Neuron (in vitro differentiated cells): Measurements from ENCODE around the gene ZC2HC1B.

Source experiments
- H2AFZ ChIP-seq: one replicate; pipeline ENCODE4 v1.6.1; 2013; ENCODE audit warnings: low read depth, mild to moderate bottlenecking, inconsistent platforms, low read length, moderate library complexity
- H3K27me3 ChIP-seq: one replicate; pipeline ENCODE4 v1.6.1; 2013; ENCODE audit warnings: low read length; ENCODE audit not compliant: insufficient read depth
- H3K36me3 ChIP-seq: one replicate; pipeline ENCODE4 v1.6.1; 2013; ENCODE audit warnings: low read length; ENCODE audit not compliant: insufficient read depth
- H3K4me1 ChIP-seq: one replicate; pipeline ENCODE4 v1.6.1; 2013; ENCODE audit warnings: low read length; ENCODE audit not compliant: insufficient read depth
- H3K4me3 ChIP-seq: 2 replicates; pipeline ENCODE4 v1.5.1; 2013; ENCODE audit warnings: mild to moderate bottlenecking, low read length, moderate library complexity
- H3K9me3 ChIP-seq: one replicate; pipeline ENCODE4 v1.6.1; 2013; ENCODE audit warnings: low read length

The ZC2HC1B gene

DNA sequence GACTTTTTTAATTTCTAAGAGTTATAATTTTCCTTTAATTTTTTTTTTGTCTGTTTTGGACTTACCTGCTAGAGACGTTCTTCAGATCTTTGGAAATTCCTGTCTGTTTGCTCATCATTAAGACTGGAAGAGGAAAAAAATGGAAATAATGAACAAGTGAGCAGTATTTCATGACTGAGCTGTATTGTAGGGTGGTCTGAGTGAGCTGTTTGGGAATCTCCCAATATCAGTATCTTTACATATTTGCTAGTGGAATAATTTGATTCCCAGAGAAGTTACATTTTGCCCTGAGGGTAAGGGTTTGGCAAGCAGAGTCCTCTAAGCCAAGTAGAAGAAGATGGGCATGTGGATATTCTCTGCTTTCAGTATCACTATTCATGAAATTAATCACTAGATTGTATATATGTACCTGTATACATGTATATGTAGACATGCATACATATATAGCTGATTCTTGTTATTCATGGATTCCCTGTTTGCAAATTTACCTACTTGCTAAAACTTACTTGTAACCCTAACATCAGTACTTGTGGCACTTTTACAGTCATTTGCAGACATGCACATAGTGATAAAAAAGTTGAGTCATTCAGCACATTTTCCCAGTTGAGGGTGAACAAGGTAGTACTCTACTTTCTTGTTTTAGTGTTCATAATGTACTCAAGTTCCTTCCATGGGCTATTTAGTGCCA lies 13.5 kb downstream of the ZC2HC1B start:
- Histone ChIP-seq H3K36me3 (no peaks in the 10 kb centered on the region), H3K4me3 (no peak overlapping the region), H3K4me1 (no peaks in the 10 kb centered on the region), H3K9me3 (peaks cover 3% of the 10 kb centered on the region), H2AFZ (no peak overlapping the region), H3K27me3 (no peaks in the 10 kb centered on the region)

DNA sequence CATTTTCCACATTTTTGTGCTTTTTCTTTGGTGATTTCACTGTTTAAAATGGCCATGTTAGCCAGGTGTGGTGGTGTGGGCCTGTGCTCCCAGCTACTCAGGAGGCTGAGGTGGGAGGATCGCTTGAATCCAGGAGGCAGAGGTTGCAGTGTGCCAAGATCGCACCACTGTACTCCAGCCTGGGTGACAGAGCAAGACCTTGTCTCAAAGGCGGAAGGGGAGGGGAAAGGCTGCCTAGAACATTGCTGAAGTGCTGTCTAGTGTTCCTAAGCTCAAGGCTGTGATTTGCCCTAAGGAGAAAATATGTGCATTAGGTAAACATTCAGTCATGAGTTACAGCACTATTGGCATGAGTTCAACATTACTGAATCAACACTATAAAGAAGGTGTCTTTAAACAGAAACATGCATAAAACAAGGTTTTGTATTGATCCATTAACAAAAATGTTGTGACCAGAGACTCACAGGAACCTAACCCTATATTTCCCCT lies 14.0 kb downstream of the ZC2HC1B start:
- Histone ChIP-seq H3K36me3 (no peaks in the 10 kb centered on the region), H3K4me3 (no peak overlapping the region), H2AFZ (no peak overlapping the region), H3K27me3 (no peaks in the 10 kb centered on the region), H3K4me1 (no peaks in the 10 kb centered on the region), H3K9me3 (peaks cover 3% of the 10 kb centered on the region)

DNA sequence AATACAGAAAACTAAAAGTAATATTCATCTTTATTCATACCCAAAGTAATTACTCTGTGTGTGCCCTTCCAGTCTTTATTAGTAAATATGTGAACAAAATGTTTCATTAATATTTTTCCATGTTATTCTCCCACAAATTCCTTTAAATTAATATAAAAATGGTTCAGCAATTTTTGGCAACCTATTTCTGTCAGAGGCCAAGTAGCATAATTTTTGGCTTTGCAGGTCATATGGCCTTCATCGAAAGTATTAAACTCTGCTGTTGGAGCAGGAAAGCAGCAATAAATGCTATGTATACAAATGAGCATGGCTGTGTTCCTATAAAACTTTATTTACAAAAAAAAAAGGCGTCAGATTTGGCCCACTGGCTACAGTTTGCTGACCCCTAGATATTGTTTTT lies 16.1 kb downstream of the ZC2HC1B start:
- Histone ChIP-seq H3K9me3 (peaks cover 3% of the 10 kb centered on the region), H3K4me3 (no peak overlapping the region), H3K27me3 (no peaks in the 10 kb centered on the region), H3K4me1 (no peaks in the 10 kb centered on the region), H2AFZ (no peak overlapping the region), H3K36me3 (no peaks in the 10 kb centered on the region)

DNA sequence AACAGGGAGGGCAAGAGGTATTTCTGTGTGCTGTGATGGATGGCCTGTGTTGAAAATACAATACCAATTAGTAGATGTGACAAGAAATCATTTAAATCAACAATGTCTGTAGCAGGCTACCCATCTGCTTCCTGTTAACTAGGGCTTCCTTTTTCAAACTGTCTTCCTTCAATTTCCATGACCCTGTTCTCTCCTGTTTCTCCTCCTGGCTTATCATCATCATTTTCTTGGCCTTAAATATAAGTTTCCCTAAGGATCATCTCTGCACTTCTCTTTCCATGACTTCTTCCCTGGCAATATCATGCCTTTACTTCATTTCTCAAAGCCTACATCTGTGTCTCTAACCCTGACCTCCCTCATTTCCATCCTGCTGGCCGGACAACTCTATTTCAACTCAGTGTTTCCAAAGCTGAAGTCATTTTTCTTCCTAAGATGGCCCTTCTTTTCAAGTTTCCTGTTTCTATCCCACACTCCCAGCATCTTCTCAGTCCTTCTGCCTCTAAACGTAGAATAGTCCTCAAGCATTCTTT lies 18.2 kb downstream of the ZC2HC1B start:
- no peaks in the 10 kb centered on the region for H3K36me3 ChIP-seq
- no peaks in the 10 kb centered on the region for H3K4me1 ChIP-seq
- no peak overlapping the region for H3K4me3 ChIP-seq
- no peak overlapping the region for H2AFZ ChIP-seq
- peaks cover 3% of the 10 kb centered on the region for H3K9me3 ChIP-seq
- no peaks in the 10 kb centered on the region for H3K27me3 ChIP-seq

- H3K4me1 ChIP-seq, result no peaks in the 10 kb centered on the region
- H3K9me3 ChIP-seq, result no peaks in the 10 kb centered on the region
- H3K27me3 ChIP-seq, result no peaks in the 10 kb centered on the region
- H2AFZ ChIP-seq, result no peak overlapping the region
- H3K4me3 ChIP-seq, result no peak overlapping the region
- no peaks in the 10 kb centered on the region for H3K36me3 ChIP-seq
Observed at GRCh38 chr6:143884216-143884900, 20.1 kb downstream of the ZC2HC1B start.

GRCh38 chr6:143885116-143885515 lies 20.8 kb downstream of the ZC2HC1B start:
- Histone ChIP-seq H3K36me3 (no peaks in the 10 kb centered on the region), H3K4me3 (no peak overlapping the region), H3K27me3 (no peaks in the 10 kb centered on the region), H3K9me3 (no peaks in the 10 kb centered on the region), H2AFZ (no peak overlapping the region), H3K4me1 (no peaks in the 10 kb centered on the region)

- Histone ChIP-seq H3K27me3 (no peaks in the 10 kb centered on the region), H3K36me3 (no peaks in the 10 kb centered on the region), H3K4me1 (peaks cover 7% of the 10 kb centered on the region), H3K9me3 (no peaks in the 10 kb centered on the region), H3K4me3 (no peak overlapping the region), H2AFZ (no peak overlapping the region)
Observed at GRCh38 chr6:143894655-143895054, 30.4 kb downstream of the ZC2HC1B start.

DNA sequence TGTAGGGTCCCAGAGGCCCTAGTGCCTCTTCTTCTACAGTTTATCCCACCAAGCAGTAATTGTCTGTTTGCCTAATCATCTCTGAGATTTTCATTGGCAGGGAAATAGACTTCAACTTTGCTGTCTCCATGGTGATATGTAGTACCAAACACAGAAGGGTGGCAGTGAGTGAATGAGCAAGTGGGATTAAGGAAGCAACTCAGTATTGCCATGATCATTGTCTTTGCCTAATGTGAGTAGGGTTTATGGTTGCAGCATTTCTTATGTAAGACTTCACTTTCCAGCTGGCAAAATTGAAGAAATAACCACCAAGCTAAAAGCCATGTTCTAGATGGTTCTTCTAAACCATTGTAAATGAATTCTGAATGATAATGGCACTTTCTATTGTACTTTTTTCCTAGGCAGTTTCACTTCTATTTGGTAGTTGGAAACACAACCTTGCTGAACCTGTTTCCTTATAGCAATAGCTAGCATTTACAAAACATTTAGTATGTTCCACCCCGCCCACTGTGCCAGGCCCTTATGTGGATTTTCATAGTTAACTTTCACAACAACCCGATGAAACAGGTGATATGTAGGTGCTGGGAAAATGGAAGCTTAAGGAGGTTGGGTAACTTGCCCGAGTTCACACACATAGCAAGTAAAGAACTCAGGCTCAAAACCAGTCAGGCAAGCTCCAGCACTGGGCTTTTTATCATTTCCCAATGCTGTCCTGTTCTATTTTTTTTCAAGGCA lies 32.0 kb downstream of the ZC2HC1B start:
- no peaks in the 10 kb centered on the region for H3K27me3 ChIP-seq
- no peak overlapping the region for H2AFZ ChIP-seq
- no peaks in the 10 kb centered on the region for H3K9me3 ChIP-seq
- H3K36me3 ChIP-seq, result no peaks in the 10 kb centered on the region
- H3K4me3 ChIP-seq, result no peak overlapping the region
- H3K4me1 ChIP-seq, result peaks cover 7% of the 10 kb centered on the region

GRCh38 chr6:143900358-143900757 lies 36.1 kb downstream of the ZC2HC1B start:
- no peaks in the 10 kb centered on the region for H3K9me3 ChIP-seq
- H3K4me1 ChIP-seq, result peaks cover 7% of the 10 kb centered on the region
- H3K27me3 ChIP-seq, result no peaks in the 10 kb centered on the region
- H2AFZ ChIP-seq, result no peak overlapping the region
- H3K4me3 ChIP-seq, result no peak overlapping the region
- H3K36me3 ChIP-seq, result no peaks in the 10 kb centered on the region

DNA sequence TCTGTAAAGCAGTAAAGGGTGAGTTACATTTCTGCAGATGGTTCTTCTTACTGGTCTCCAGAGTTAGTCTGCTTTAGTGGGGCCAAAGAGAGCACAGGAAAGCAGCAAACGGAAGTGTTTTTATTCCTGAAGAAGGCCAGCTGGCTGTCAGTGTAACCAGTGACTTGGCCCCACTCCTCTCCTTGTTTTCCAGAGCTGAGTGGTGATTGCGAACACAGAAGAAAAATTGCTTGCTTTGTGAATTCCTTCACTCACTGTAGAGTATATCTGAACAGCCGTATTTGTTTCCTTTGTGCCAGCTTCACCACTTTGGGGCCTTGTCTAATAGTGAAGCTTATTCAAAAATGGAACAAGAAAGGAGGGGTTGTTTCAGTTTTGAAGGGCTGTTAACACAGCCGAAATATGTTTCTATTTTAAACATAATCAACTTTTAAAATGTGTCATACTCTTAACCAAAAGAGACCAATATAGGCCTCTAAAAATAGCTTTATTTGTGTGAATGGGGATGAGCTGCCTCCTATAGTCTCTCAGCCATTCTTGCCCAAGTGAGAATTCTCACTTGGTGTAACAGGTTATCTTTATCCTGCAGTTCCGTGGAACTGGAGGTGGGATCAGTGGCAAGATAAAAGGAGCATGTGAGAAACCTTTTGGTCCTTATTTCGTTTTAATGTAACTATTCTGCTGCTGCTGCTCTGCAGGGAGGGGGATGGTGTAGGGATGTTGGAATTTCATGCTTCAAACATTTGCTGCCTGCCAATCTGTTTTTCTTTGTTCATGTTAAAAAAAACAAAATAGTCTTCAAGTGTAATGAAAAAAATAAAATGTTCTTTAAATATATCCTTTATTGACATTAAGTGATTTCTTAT lies 37.8 kb downstream of the ZC2HC1B start:
- Histone ChIP-seq H3K27me3 (no peaks in the 10 kb centered on the region), H3K4me3 (no peak overlapping the region), H3K9me3 (no peaks in the 10 kb centered on the region), H2AFZ (no peak overlapping the region), H3K4me1 (no peaks in the 10 kb centered on the region), H3K36me3 (no peaks in the 10 kb centered on the region)

GRCh38 chr6:143902827-143903226 lies 38.6 kb downstream of the ZC2HC1B start:
- Histone ChIP-seq H3K4me1 (no peaks in the 10 kb centered on the region), H2AFZ (no peak overlapping the region), H3K27me3 (no peaks in the 10 kb centered on the region), H3K4me3 (no peak overlapping the region), H3K36me3 (no peaks in the 10 kb centered on the region), H3K9me3 (no peaks in the 10 kb centered on the region)

- H3K4me3 ChIP-seq, result no peak overlapping the region
- no peaks in the 10 kb centered on the region for H3K4me1 ChIP-seq
- H3K27me3 ChIP-seq, result no peaks in the 10 kb centered on the region
- no peaks in the 10 kb centered on the region for H3K36me3 ChIP-seq
- H2AFZ ChIP-seq, result no peak overlapping the region
- H3K9me3 ChIP-seq, result no peaks in the 10 kb centered on the region
Observed at GRCh38 chr6:143911028-143911427, 46.8 kb downstream of the ZC2HC1B start.
